HCT116 (cell line): ENCODE data around the gene PRDM8. TPM values are rescaled to one million over a fixed set of nuclear protein-coding genes. Genes with fewer than 3 reads are reported as not detected.

Source experiments
- ATAC-seq: fragments of 200-7000 bp; cut with Tn5 transposase; 2 replicates; pipeline ENCODE4 v1.9.1; 2020; ENCODE audit warnings: mild to moderate bottlenecking, moderate library complexity
- BruUV-seq: library from RNA; stranded (reverse); fragments of 400-500 nt; replicated peaks from 2 replicates; lab custom pipeline; 2021; lab: Mats Ljungman, UMichigan
- CTCF ChIA-PET: fragments of 300-600 bp; sonication (Branson Sonifier 250); formaldehyde crosslinking; loops from one replicate; lab custom pipeline; 2021; ENCODE audit warnings: antibody characterized with exemption; lab: Charles Lee
- POLR2A ChIA-PET: fragments of 300-600, 350-600 bp; sonication (Branson Sonifier 250); formaldehyde crosslinking; loops from one replicate; lab custom pipeline; 2021; ENCODE audit warnings: antibody characterized with exemption; lab: Charles Lee
- RAD21 ChIA-PET, 2 experiments: fragments of 300-600 bp; sonication (Branson Sonifier 250); formaldehyde crosslinking; loops; one replicate each; lab custom pipeline; 2023; ENCODE audit warnings: low total read pairs in 2 of 2; ENCODE audit not compliant: uncharacterized antibody in 2 of 2, unreplicated experiment in 2 of 2, low non-redundant PET in 1 of 2; lab: Charles Lee
- DNase-seq: peaks from one replicate; pipeline ENCODE4 v3.0.0-alpha.2; 2010; ENCODE audit warnings: low read depth, low spot score
- H2AFZ ChIP-seq: fragments of 200-600 bp; shearing (Covaris generic), sonication (generic); 2 replicates; pipeline ENCODE4 v1.6.1; 2017; ENCODE audit warnings: low read depth, mixed run types, mixed read lengths, antibody characterized with exemption, low read length; ENCODE audit not compliant: poor library complexity, severe bottlenecking
- H3K27ac ChIP-seq: 2 replicates; pipeline ENCODE4 v1.5.1; 2012; ENCODE audit warnings: low read depth, low read length
- H3K27me3 ChIP-seq: fragments of 200-600 bp; sonication (generic); 2 replicates; pipeline ENCODE4 v1.6.1; 2016; ENCODE audit warnings: mixed run types, low read length, mixed read lengths; ENCODE audit not compliant: insufficient read depth
- H3K36me3 ChIP-seq, 2 experiments: fragments of 200-500 bp in 1 of 2; fragments of 200-600 bp in 1 of 2; sonication (Bioruptor generic) in 1 of 2; sonication (generic) in 1 of 2; 2 replicates each; pipeline versions ENCODE4 v1.5.1 to v1.6.1; 2014 to 2016; ENCODE audit warnings: low read length in 2 of 2, inconsistent platforms in 1 of 2, mixed read lengths in 1 of 2, mixed run types in 1 of 2; ENCODE audit not compliant: insufficient read depth in 2 of 2, control insufficient read depth in 1 of 2
- H3K4me1 ChIP-seq, 2 experiments: fragments of 200-600 bp in 1 of 2; sonication (generic) in 1 of 2; 2 replicates each; pipeline versions ENCODE4 v1.5.1 to v1.6.1; 2012 to 2017; ENCODE audit warnings: low read length in 2 of 2, inconsistent platforms in 1 of 2, mild to moderate bottlenecking in 1 of 2, mixed read lengths in 1 of 2, mixed run types in 1 of 2, moderate library complexity in 1 of 2; ENCODE audit not compliant: insufficient read depth in 2 of 2, control insufficient read depth in 1 of 2
- H3K4me2 ChIP-seq: fragments of 200-600 bp; sonication (generic); 2 replicates; pipeline ENCODE4 v1.6.1; 2017; ENCODE audit warnings: mixed run types, low read length, mixed read lengths
- H3K4me3 ChIP-seq, 2 experiments: fragments of 200-600 bp in 1 of 2; sonication (generic) in 1 of 2; replicated peaks in 1 of 2; 2 replicates each; pipeline ENCODE4 v1.5.1; 2011 to 2016; ENCODE audit warnings: low read length in 2 of 2, control low read depth in 1 of 2, low read depth in 1 of 2, mild to moderate bottlenecking in 1 of 2, mixed read lengths in 1 of 2, mixed run types in 1 of 2
- H3K79me2 ChIP-seq: fragments of 200-600 bp; sonication (generic); 2 replicates; pipeline ENCODE4 v1.6.1; 2017; ENCODE audit warnings: mild to moderate bottlenecking, mixed run types, low read length, moderate library complexity, mixed read lengths; ENCODE audit not compliant: insufficient read depth
- H3K9ac ChIP-seq: fragments of 200-600 bp; sonication (generic); 2 replicates; pipeline ENCODE4 v1.6.1; 2016; ENCODE audit warnings: low read length, mixed read lengths
- H3K9me2 ChIP-seq: fragments of 200-600 bp; sonication (generic), shearing (Covaris generic); 2 replicates; pipeline ENCODE4 v1.6.1; 2017; ENCODE audit warnings: mixed run types, mild to moderate bottlenecking, moderate library complexity; ENCODE audit not compliant: insufficient read depth
- H3K9me3 ChIP-seq, 2 experiments: fragments of 200-500 bp in 1 of 2; fragments of 200-600 bp in 1 of 2; sonication (Bioruptor generic) in 1 of 2; sonication (generic) in 1 of 2; 2 replicates each; pipeline ENCODE4 v1.6.1; 2014 to 2017; ENCODE audit warnings: low read length in 2 of 2, mixed read lengths in 2 of 2, inconsistent platforms in 1 of 2, low read depth in 1 of 2, mild to moderate bottlenecking in 1 of 2, mixed run types in 1 of 2, moderate library complexity in 1 of 2; ENCODE audit not compliant: control insufficient read depth in 1 of 2, insufficient read depth in 1 of 2
- H4K20me1 ChIP-seq: fragments of 200-600 bp; sonication (generic), shearing (Covaris generic); 2 replicates; pipeline ENCODE4 v1.6.1; 2017; ENCODE audit warnings: mixed run types, mild to moderate bottlenecking, moderate library complexity; ENCODE audit not compliant: insufficient read depth
- CBX3 ChIP-seq: IDR thresholded peaks from 2 replicates; pipeline ENCODE4 v1.6.1; 2012; ENCODE audit warnings: low read depth
- CEBPB ChIP-seq: IDR thresholded peaks from 2 replicates; pipeline ENCODE4 v1.6.1; 2012; ENCODE audit warnings: low read depth
- EGR1 ChIP-seq: IDR thresholded peaks from 2 replicates; pipeline ENCODE4 v1.6.1; 2012; ENCODE audit warnings: low read depth
- POLR2AphosphoS5 ChIP-seq: IDR thresholded peaks from 2 replicates; pipeline ENCODE4 v1.6.1; 2011; ENCODE audit warnings: mild to moderate bottlenecking, low read depth, low read length, moderate library complexity
- SIN3A ChIP-seq: IDR thresholded peaks from 2 replicates; pipeline ENCODE4 v1.6.1; 2012; ENCODE audit warnings: low read depth
- intact Hi-C: fragments of 100-400 bp; cut with micrococcal nuclease; formaldehyde crosslinking; loops from 2 replicates; pipeline ENCODE4 v1.10.0; 2022
- total RNA-seq: library from RNA; stranded (reverse); gene quantifications from one replicate; pipeline ENCODE4 v1.2.1, GENCODE V29; 2021; ENCODE audit not compliant: unreplicated experiment
- TF ChIP-seq, protein P1 (sequence below), 3 experiments: fragments of 200-600 bp in 1 of 3; sonication (generic) in 1 of 3; IDR thresholded peaks in 2 of 3; conservative IDR thresholded peaks in 1 of 3; 2 replicates each; pipeline ENCODE4 v1.5.1; 2012 to 2017; ENCODE audit warnings: low read depth in 2 of 3, low read length in 2 of 3, antibody characterized with exemption in 1 of 3, borderline replicate concordance in 1 of 3, control low read depth in 1 of 3, mild to moderate bottlenecking in 1 of 3, mixed read lengths in 1 of 3, mixed run types in 1 of 3, moderate library complexity in 1 of 3; ENCODE audit not compliant: insufficient read depth in 1 of 3
- TF ChIP-seq, protein P2 (sequence below): IDR thresholded peaks from 2 replicates; pipeline ENCODE4 v1.6.1; 2011; ENCODE audit warnings: mild to moderate bottlenecking, low read length, moderate library complexity; ENCODE audit not compliant: insufficient replicate concordance; ENCODE audit errors: extremely low read depth
- TF ChIP-seq, protein P3 (sequence below): IDR thresholded peaks from 2 replicates; pipeline ENCODE4 v1.6.1; 2012

The PRDM8 gene
- total RNA-seq, 1 experiment from 2014 or later = 1.4 TPM

DNA sequence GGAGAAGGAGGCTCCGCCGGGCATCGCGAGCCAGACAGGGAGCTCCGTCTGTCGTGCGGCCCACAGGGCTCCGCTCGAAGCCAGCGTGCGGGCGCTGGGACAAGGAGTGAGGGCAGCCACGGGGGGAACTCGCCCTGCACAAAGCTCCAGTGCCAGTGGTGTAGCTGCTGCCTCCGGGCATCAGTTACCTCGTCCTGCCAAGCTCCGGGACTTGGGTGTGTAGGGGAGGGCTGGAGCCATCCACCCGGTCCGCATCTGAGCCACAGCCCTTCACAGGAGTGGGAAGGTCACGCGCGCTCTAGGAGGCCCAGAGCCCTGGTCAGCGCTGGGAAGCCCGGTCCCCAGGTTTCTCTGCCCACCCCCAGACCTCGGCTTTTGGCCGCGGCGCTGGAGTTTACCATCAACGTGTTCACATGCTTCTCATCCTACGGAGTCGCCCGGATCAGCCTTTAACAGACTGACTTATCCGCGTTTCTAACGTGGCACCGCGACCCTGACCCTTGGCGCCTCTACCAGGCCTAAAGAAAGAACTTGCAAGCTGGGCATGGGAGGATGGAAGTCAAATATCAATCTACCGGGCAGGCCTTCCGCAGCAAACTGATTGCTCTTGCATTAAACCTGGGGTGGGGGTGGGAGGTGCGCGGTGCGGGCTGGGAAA, 8.4 kb upstream of the PRDM8 start (continued):
- no peak for TF ChIP-seq SIN3A
- TF ChIP-seq CBX3 = no peak

DNA sequence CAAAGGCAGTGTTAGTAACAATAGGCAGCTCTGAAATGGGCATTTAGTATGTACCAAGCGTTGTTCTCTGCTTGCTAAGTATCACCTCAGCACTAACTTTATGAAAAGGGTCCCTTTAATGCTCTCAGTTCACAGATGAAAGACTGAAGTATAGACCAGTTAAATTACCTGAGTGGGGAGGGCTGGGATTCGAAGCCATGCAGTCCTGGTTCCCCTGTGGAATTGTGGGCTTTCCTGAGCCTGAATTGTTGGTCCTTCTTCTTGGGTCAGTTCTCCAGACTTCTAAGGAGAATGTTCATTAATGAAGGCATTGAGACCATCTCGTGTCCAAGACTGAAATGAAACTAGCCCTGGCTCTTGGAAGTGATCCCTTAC, 7.7 kb upstream of the PRDM8 start:
- Histone ChIP-seq H3K9ac (no peak overlapping the region), H3K4me2 (no peak overlapping the region), H3K27me3 (no peaks in the 10 kb centered on the region), H3K4me3 (no peak overlapping the region), H3K9me2 (no peaks in the 10 kb centered on the region), H2AFZ (no peak overlapping the region), H3K9me3 (no peaks in the 10 kb centered on the region), H3K36me3 (no peaks in the 10 kb centered on the region), H4K20me1 (no peaks in the 10 kb centered on the region), H3K4me1 (peaks cover 0 to 4% of the 10 kb centered on the region in 2 experiments; a peak in 1 of 4 replicates), H3K27ac (no peak overlapping the region), H3K79me2 (no peaks in the 10 kb centered on the region)
- TF ChIP-seq POLR2AphosphoS5 = no peak
- TF ChIP-seq EGR1 = no peak
- TF ChIP-seq, protein P1, sequence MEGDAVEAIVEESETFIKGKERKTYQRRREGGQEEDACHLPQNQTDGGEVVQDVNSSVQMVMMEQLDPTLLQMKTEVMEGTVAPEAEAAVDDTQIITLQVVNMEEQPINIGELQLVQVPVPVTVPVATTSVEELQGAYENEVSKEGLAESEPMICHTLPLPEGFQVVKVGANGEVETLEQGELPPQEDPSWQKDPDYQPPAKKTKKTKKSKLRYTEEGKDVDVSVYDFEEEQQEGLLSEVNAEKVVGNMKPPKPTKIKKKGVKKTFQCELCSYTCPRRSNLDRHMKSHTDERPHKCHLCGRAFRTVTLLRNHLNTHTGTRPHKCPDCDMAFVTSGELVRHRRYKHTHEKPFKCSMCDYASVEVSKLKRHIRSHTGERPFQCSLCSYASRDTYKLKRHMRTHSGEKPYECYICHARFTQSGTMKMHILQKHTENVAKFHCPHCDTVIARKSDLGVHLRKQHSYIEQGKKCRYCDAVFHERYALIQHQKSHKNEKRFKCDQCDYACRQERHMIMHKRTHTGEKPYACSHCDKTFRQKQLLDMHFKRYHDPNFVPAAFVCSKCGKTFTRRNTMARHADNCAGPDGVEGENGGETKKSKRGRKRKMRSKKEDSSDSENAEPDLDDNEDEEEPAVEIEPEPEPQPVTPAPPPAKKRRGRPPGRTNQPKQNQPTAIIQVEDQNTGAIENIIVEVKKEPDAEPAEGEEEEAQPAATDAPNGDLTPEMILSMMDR (IDR thresholded peaks at IDR 0.05 in 2 of 3, conservative IDR thresholded peaks at IDR 0.05 in 1 of 3; ENCODE audit: borderline replicate concordance in 1 of 3, insufficient read depth in 1 of 3, low read depth in 2 of 3, low read length in 2 of 3) = no peak
- TF ChIP-seq, protein P2, sequence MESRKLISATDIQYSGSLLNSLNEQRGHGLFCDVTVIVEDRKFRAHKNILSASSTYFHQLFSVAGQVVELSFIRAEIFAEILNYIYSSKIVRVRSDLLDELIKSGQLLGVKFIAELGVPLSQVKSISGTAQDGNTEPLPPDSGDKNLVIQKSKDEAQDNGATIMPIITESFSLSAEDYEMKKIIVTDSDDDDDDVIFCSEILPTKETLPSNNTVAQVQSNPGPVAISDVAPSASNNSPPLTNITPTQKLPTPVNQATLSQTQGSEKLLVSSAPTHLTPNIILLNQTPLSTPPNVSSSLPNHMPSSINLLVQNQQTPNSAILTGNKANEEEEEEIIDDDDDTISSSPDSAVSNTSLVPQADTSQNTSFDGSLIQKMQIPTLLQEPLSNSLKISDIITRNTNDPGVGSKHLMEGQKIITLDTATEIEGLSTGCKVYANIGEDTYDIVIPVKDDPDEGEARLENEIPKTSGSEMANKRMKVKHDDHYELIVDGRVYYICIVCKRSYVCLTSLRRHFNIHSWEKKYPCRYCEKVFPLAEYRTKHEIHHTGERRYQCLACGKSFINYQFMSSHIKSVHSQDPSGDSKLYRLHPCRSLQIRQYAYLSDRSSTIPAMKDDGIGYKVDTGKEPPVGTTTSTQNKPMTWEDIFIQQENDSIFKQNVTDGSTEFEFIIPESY = no peak
- no peak for TF ChIP-seq CEBPB
- TF ChIP-seq, protein P3, sequence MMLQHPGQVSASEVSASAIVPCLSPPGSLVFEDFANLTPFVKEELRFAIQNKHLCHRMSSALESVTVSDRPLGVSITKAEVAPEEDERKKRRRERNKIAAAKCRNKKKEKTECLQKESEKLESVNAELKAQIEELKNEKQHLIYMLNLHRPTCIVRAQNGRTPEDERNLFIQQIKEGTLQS = no peak
- CTCF ChIA-PET = no interaction called here
- RAD21 ChIA-PET = no interaction called here
- no TSS peak for BruUV-seq
- POLR2A ChIA-PET = no interaction called here
- DNase-seq (no peak), ATAC-seq (no peak)
- intact Hi-C loops = no loop called here
